ENCODE measurements around the gene AURKA. TPM values are rescaled to one million over a fixed set of nuclear protein-coding genes. Genes with fewer than 3 reads are reported as not detected.

Gene AURKA
- total RNA-seq, 1 donor from 2014 or later: 14.3 TPM

DNA sequence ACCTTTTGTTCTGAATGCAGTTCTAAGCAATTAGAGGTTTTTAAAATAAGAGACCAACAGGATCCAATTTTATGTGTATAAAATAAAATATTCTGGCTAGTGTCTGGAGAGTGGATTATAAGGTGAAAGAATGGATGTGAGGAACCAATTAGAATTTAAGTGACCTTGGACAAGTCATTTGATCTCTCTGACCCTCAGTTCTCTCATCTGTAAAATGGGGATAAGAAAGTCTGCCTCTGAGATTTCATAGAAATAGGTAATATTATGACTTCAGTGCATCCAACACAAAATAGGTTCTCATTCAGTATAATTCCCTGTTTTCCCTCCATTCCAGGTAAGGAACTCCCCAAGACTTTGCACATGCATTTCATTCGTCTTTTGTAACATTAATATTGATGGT, 38.9 kb upstream of the AURKA start:
- no peaks in the 10 kb centered on the region for H3K9me3 Mint-ChIP-seq (ENCODE audit: unreplicated experiment)
- TF ChIP-seq, protein P1, sequence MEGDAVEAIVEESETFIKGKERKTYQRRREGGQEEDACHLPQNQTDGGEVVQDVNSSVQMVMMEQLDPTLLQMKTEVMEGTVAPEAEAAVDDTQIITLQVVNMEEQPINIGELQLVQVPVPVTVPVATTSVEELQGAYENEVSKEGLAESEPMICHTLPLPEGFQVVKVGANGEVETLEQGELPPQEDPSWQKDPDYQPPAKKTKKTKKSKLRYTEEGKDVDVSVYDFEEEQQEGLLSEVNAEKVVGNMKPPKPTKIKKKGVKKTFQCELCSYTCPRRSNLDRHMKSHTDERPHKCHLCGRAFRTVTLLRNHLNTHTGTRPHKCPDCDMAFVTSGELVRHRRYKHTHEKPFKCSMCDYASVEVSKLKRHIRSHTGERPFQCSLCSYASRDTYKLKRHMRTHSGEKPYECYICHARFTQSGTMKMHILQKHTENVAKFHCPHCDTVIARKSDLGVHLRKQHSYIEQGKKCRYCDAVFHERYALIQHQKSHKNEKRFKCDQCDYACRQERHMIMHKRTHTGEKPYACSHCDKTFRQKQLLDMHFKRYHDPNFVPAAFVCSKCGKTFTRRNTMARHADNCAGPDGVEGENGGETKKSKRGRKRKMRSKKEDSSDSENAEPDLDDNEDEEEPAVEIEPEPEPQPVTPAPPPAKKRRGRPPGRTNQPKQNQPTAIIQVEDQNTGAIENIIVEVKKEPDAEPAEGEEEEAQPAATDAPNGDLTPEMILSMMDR (IDR thresholded peaks at IDR 0.05; ENCODE audit: unreplicated experiment): no peak
- no peak for DNase-seq (ENCODE audit: low spot score)
- peaks cover 16% of the 10 kb centered on the region for H3K4me1 Mint-ChIP-seq (ENCODE audit: unreplicated experiment)
- no peak overlapping the region for H3K27ac Mint-ChIP-seq (ENCODE audit: unreplicated experiment)
- H3K27me3 Mint-ChIP-seq (ENCODE audit: unreplicated experiment): peaks cover 5% of the 10 kb centered on the region
- peaks cover 4% of the 10 kb centered on the region for H3K36me3 Mint-ChIP-seq (ENCODE audit: low read depth, unreplicated experiment)
- H3K4me3 Mint-ChIP-seq (ENCODE audit: unreplicated experiment): no peak overlapping the region

DNA sequence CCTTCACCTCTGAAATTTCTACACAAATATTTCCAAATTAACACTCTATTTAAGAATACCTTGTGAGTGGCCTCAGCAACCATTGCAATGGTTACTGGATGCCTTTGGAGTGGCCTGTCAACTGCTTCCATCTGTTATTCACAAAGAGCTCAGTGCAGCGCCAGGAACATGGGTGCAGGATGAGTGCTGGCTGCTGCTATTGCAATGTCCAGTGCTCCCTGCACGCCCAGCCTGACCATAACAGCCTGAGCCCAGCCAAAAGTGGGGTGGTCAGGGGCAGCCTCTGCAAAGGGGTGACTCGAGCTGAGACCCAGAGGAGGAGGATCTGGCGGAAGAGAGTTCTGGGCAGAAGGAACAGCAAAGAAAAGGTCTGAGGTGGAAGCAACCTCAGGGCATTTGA, 38.4 kb upstream of the AURKA start:
- Mint-ChIP-seq H3K27me3 (ENCODE audit: unreplicated experiment) (peaks cover 5% of the 10 kb centered on the region), H3K36me3 (ENCODE audit: low read depth, unreplicated experiment) (peaks cover 4% of the 10 kb centered on the region), H3K4me3 (ENCODE audit: unreplicated experiment) (no peak overlapping the region), H3K27ac (ENCODE audit: unreplicated experiment) (no peak overlapping the region), H3K4me1 (ENCODE audit: unreplicated experiment) (peaks cover 16% of the 10 kb centered on the region), H3K9me3 (ENCODE audit: unreplicated experiment) (no peaks in the 10 kb centered on the region)
- no peak for DNase-seq (ENCODE audit: low spot score)
- TF ChIP-seq, protein P1 (IDR thresholded peaks at IDR 0.05; ENCODE audit: unreplicated experiment): no peak

DNA sequence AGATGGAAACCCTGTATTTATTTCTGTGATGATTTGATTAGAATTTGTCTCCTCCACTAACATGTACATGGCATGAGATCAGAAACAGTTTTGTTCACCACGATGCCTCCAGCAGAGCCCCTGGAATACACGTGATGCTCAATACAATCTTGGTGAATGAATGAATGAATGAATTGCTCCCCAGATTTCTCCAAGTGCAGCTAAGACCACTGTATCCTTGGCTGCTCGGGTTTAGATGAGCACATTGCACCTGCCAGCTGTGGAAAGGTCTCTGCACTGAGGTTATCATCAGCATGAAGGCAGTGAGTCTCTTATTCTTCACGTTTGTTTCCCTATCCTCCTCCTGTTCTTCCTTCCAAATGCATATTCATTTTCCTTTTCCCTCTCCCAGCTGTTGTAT, 37.9 kb upstream of the AURKA start:
- Mint-ChIP-seq H3K4me1 (ENCODE audit: unreplicated experiment) (peaks cover 16% of the 10 kb centered on the region), H3K36me3 (ENCODE audit: low read depth, unreplicated experiment) (peaks cover 4% of the 10 kb centered on the region), H3K9me3 (ENCODE audit: unreplicated experiment) (no peaks in the 10 kb centered on the region), H3K27me3 (ENCODE audit: unreplicated experiment) (peaks cover 5% of the 10 kb centered on the region), H3K4me3 (ENCODE audit: unreplicated experiment) (no peak overlapping the region), H3K27ac (ENCODE audit: unreplicated experiment) (no peak overlapping the region)
- DNase-seq (ENCODE audit: low spot score): no peak
- TF ChIP-seq, protein P1 (IDR thresholded peaks at IDR 0.05; ENCODE audit: unreplicated experiment): no peak

- peaks cover 5% of the 10 kb centered on the region for H3K27me3 Mint-ChIP-seq (ENCODE audit: unreplicated experiment)
- no peak overlapping the region for H3K27ac Mint-ChIP-seq (ENCODE audit: unreplicated experiment)
- H3K4me1 Mint-ChIP-seq (ENCODE audit: unreplicated experiment): peaks cover 16% of the 10 kb centered on the region
- TF ChIP-seq, protein P1 (IDR thresholded peaks at IDR 0.05; ENCODE audit: unreplicated experiment): no peak
- DNase-seq (ENCODE audit: low spot score): no peak
- peaks cover 4% of the 10 kb centered on the region for H3K36me3 Mint-ChIP-seq (ENCODE audit: low read depth, unreplicated experiment)
- H3K4me3 Mint-ChIP-seq (ENCODE audit: unreplicated experiment): peak overlapping the region; percentile 42
- H3K9me3 Mint-ChIP-seq (ENCODE audit: unreplicated experiment): no peaks in the 10 kb centered on the region
Measured at GRCh38 chr20:56429502-56429901, 37.5 kb upstream of the AURKA start.

DNA sequence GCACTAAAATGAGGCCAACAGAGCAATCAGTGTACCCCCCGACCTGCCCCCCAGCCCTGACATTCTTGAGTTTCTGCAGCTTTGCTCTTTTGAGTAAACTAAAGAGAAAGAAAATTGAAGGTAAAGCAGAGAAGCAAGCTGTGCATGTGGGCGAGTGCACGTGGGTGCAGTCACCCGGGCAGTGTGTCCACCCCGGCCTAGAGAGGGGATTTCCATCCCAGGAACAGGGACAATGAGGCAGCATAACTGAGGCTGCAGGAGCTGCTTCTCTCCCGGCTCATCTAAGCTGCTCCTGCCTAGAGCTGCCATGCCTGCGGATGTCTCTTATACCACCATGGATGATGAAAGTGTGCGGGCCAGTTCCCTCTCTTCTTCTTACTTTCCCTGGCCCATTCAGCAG, 36.9 kb upstream of the AURKA start:
- Mint-ChIP-seq H3K27ac (ENCODE audit: unreplicated experiment) (no peak overlapping the region), H3K27me3 (ENCODE audit: unreplicated experiment) (peaks cover 5% of the 10 kb centered on the region), H3K4me1 (ENCODE audit: unreplicated experiment) (peaks cover 16% of the 10 kb centered on the region), H3K4me3 (ENCODE audit: unreplicated experiment) (no peak overlapping the region), H3K36me3 (ENCODE audit: low read depth, unreplicated experiment) (peaks cover 4% of the 10 kb centered on the region), H3K9me3 (ENCODE audit: unreplicated experiment) (no peaks in the 10 kb centered on the region)
- no peak for DNase-seq (ENCODE audit: low spot score)
- TF ChIP-seq, protein P1 (IDR thresholded peaks at IDR 0.05; ENCODE audit: unreplicated experiment): no peak

All from endothelial cell (in vitro differentiated cells).